ENCODE results near the gene NEU1. TPM values are rescaled to one million over a fixed set of nuclear protein-coding genes. Genes with fewer than 3 reads are reported as not detected.

The NEU1 gene
- total and polyA plus RNA-seq, 4 donors = 20.3 to 24.6 (median 23.8) TPM

GRCh38 chr6:31898383-31899011 lies 35.9 kb upstream of the NEU1 start:
- Histone ChIP-seq H3K27ac (ENCODE audit: low read depth in 1 of 2, low read length in 2 of 2) (peak overlapping the region in 1 of 2 donors; percentile 59), H3K36me3 (ENCODE audit: control insufficient read depth in 1 of 2, insufficient read depth in 2 of 2, low read length in 1 of 2) (no peaks in the 10 kb centered on the region), H3K27me3 (ENCODE audit: control insufficient read depth in 1 of 2, insufficient read depth in 2 of 2, low read length in 1 of 2) (no peaks in the 10 kb centered on the region), H3K4me3 (ENCODE audit: low read length in 2 of 2) (peak overlapping the region; percentile 70 to 75), H3K9me3 (ENCODE audit: control insufficient read depth, low read length) (no peaks in the 10 kb centered on the region), H3K4me1 (ENCODE audit: control insufficient read depth in 1 of 2, insufficient read depth in 2 of 2, low read length in 2 of 2) (no peaks in the 10 kb centered on the region)
- DNase-seq = no peak
- 14 to 17% methylated on average over 8 of the region's 8 CpGs for WGBS, 2 donors
- intact Hi-C loops (cut with DNase I) = loop anchor here in 1 of 2 donors (5.0 kb wide), 1 partner anchor 216 kb away; the partner anchor contains the start of gene LY6G5C
- ATAC-seq (ENCODE audit: low FRiP score) = no peak

- DNase-seq (peak; percentile 88 to 95), ATAC-seq (ENCODE audit: low FRiP score) (peak; percentile 82)
- peak within 1 kb of the TSS; percentile 70 to 75 for H3K4me3 ChIP-seq (ENCODE audit: low read length in 2 of 2)
- intact Hi-C loops (cut with DNase I) = loop anchor here in 1 of 2 donors (5.0 kb wide), 1 partner anchor 215 kb away; the partner anchor contains the start of gene LY6G5C
- no peaks in the 10 kb centered on the region for H3K9me3 ChIP-seq (ENCODE audit: control insufficient read depth, low read length)
- no peaks in the 10 kb centered on the region for H3K27me3 ChIP-seq (ENCODE audit: control insufficient read depth in 1 of 2, insufficient read depth in 2 of 2, low read length in 1 of 2)
- H3K36me3 ChIP-seq (ENCODE audit: control insufficient read depth in 1 of 2, insufficient read depth in 2 of 2, low read length in 1 of 2) = peaks cover 0 to under 1% of the 10 kb centered on the region in 2 donors
- WGBS, 2 donors = 0 to 1% methylated on average over 29 to 49 of the region's 49 CpGs
- H3K4me1 ChIP-seq (ENCODE audit: control insufficient read depth in 1 of 2, insufficient read depth in 2 of 2, low read length in 2 of 2) = no peaks in the 10 kb centered on the region
- peak within 1 kb of the TSS in 1 of 2 donors; percentile 59 for H3K27ac ChIP-seq (ENCODE audit: low read depth in 1 of 2, low read length in 2 of 2)
Measured at GRCh38 chr6:31897612-31898382, 35.2 kb upstream of the NEU1 start, which contains the start of gene EHMT2. EHMT2 (minus strand) TSS chr6:31897698; CDS start chr6:31897677, 21 bp downstream.

- WGBS, 2 donors = 1% methylated on average over 28 to 62 of the region's 62 CpGs
- intact Hi-C loops (cut with DNase I) = loop anchor here in 1 of 2 donors (5.0 kb wide), 1 partner anchor 215 kb away; the partner anchor contains the start of gene LY6G5C
- DNase-seq (no peak), ATAC-seq (ENCODE audit: low FRiP score) (no peak)
- H3K27me3 ChIP-seq (ENCODE audit: control insufficient read depth in 1 of 2, insufficient read depth in 2 of 2, low read length in 1 of 2) = no peaks in the 10 kb centered on the region
- no peaks in the 10 kb centered on the region for H3K9me3 ChIP-seq (ENCODE audit: control insufficient read depth, low read length)
- no peaks in the 10 kb centered on the region for H3K4me1 ChIP-seq (ENCODE audit: control insufficient read depth in 1 of 2, insufficient read depth in 2 of 2, low read length in 2 of 2)
- H3K36me3 ChIP-seq (ENCODE audit: control insufficient read depth in 1 of 2, insufficient read depth in 2 of 2, low read length in 1 of 2) = peaks cover 0 to 3% of the 10 kb centered on the region in 2 donors
- H3K27ac ChIP-seq (ENCODE audit: low read depth in 1 of 2, low read length in 2 of 2) = no peak overlapping the region
- H3K4me3 ChIP-seq (ENCODE audit: low read length in 2 of 2) = peak overlapping the region; percentile 70 to 75
Measured at GRCh38 chr6:31896856-31897611, 34.4 kb upstream of the NEU1 start.

- DNase-seq = no peak
- intact Hi-C loops (cut with DNase I) = loop anchor here in 1 of 2 donors (5.0 kb wide), 1 partner anchor 214 kb away; the partner anchor contains the start of gene LY6G5C
Measured at GRCh38 chr6:31896493-31896855, 33.9 kb upstream of the NEU1 start.

GRCh38 chr6:31892821-31893220 lies 30.2 kb upstream of the NEU1 start:
- Histone ChIP-seq H3K27ac (ENCODE audit: low read depth in 1 of 2, low read length in 2 of 2) (no peak overlapping the region), H3K4me1 (ENCODE audit: control insufficient read depth in 1 of 2, insufficient read depth in 2 of 2, low read length in 2 of 2) (no peaks in the 10 kb centered on the region), H3K27me3 (ENCODE audit: control insufficient read depth in 1 of 2, insufficient read depth in 2 of 2, low read length in 1 of 2) (no peaks in the 10 kb centered on the region), H3K9me3 (ENCODE audit: control insufficient read depth, low read length) (no peaks in the 10 kb centered on the region), H3K4me3 (ENCODE audit: low read length in 2 of 2) (no peak overlapping the region), H3K36me3 (ENCODE audit: control insufficient read depth in 1 of 2, insufficient read depth in 2 of 2, low read length in 1 of 2) (peaks cover 0 to 5% of the 10 kb centered on the region in 2 donors)
- DNase-seq (no peak), ATAC-seq (ENCODE audit: low FRiP score) (no peak)
- WGBS, 2 donors = 80 to 81% methylated on average over 6 of the region's 6 CpGs
- intact Hi-C loops (cut with DNase I) = no loop called here

More at GRCh38 chr6:31896493-31896855, 33.9 kb upstream of the NEU1 start:
- Histone ChIP-seq H3K4me3 (ENCODE audit: low read length in 2 of 2) (no peak overlapping the region), H3K27ac (ENCODE audit: low read depth in 1 of 2, low read length in 2 of 2) (no peak overlapping the region), H3K9me3 (ENCODE audit: control insufficient read depth, low read length) (no peaks in the 10 kb centered on the region), H3K4me1 (ENCODE audit: control insufficient read depth in 1 of 2, insufficient read depth in 2 of 2, low read length in 2 of 2) (no peaks in the 10 kb centered on the region), H3K36me3 (ENCODE audit: control insufficient read depth in 1 of 2, insufficient read depth in 2 of 2, low read length in 1 of 2) (peaks cover 0 to 3% of the 10 kb centered on the region in 2 donors), H3K27me3 (ENCODE audit: control insufficient read depth in 1 of 2, insufficient read depth in 2 of 2, low read length in 1 of 2) (no peaks in the 10 kb centered on the region)
- no peak for ATAC-seq (ENCODE audit: low FRiP score)
- WGBS, 2 donors = 31 to 41% methylated on average over 4 of the region's 4 CpGs

GRCh38 chr6:31889331-31889972 lies 26.8 kb upstream of the NEU1 start:
- WGBS, 2 donors = 89 to 94% methylated on average over 3 of the region's 3 CpGs
- no peak overlapping the region for H3K4me3 ChIP-seq (ENCODE audit: low read length in 2 of 2)
- H3K4me1 ChIP-seq (ENCODE audit: control insufficient read depth in 1 of 2, insufficient read depth in 2 of 2, low read length in 2 of 2) = no peaks in the 10 kb centered on the region
- no peak overlapping the region for H3K27ac ChIP-seq (ENCODE audit: low read depth in 1 of 2, low read length in 2 of 2)
- no peaks in the 10 kb centered on the region for H3K27me3 ChIP-seq (ENCODE audit: control insufficient read depth in 1 of 2, insufficient read depth in 2 of 2, low read length in 1 of 2)
- ATAC-seq (ENCODE audit: low FRiP score) (no peak), DNase-seq (no peak)
- H3K9me3 ChIP-seq (ENCODE audit: control insufficient read depth, low read length) = no peaks in the 10 kb centered on the region
- peaks cover 0 to 16% of the 10 kb centered on the region in 2 donors for H3K36me3 ChIP-seq (ENCODE audit: control insufficient read depth in 1 of 2, insufficient read depth in 2 of 2, low read length in 1 of 2)
- intact Hi-C loops (cut with DNase I) = loop anchor here in 1 of 2 donors (10.0 kb wide), 1 partner anchor 195 kb away; no protein-coding TSS in a partner anchor

- Histone ChIP-seq H3K4me3 (ENCODE audit: low read length in 2 of 2) (no peak overlapping the region), H3K27ac (ENCODE audit: low read depth in 1 of 2, low read length in 2 of 2) (no peak overlapping the region), H3K36me3 (ENCODE audit: control insufficient read depth in 1 of 2, insufficient read depth in 2 of 2, low read length in 1 of 2) (peaks cover 0 to 16% of the 10 kb centered on the region in 2 donors), H3K9me3 (ENCODE audit: control insufficient read depth, low read length) (no peaks in the 10 kb centered on the region), H3K27me3 (ENCODE audit: control insufficient read depth in 1 of 2, insufficient read depth in 2 of 2, low read length in 1 of 2) (no peaks in the 10 kb centered on the region), H3K4me1 (ENCODE audit: control insufficient read depth in 1 of 2, insufficient read depth in 2 of 2, low read length in 2 of 2) (no peaks in the 10 kb centered on the region)
- peak; percentile 55 for ATAC-seq (ENCODE audit: low FRiP score)
- WGBS, 2 donors = 77 to 83% methylated on average over 43 of the region's 43 CpGs
- peak in 1 of 2 donors; percentile 85 for DNase-seq
- intact Hi-C loops (cut with DNase I) = loop anchor here in 1 of 2 donors (10.0 kb wide), 1 partner anchor 194 kb away; no protein-coding TSS in a partner anchor
Measured at GRCh38 chr6:31888276-31889258, 25.9 kb upstream of the NEU1 start.
